Neuronal stem cell (in vitro differentiated cells): ENCODE results near the gene TBXAS1.

ENCODE experiments used
- DNase-seq: peaks from one replicate; pipeline ENCODE4 v3.0.0-alpha.2; 2013; ENCODE audit warnings: low spot score
- H2AFZ ChIP-seq: one replicate; pipeline ENCODE4 v1.6.1; 2013; ENCODE audit warnings: mild to moderate bottlenecking, low read length, inconsistent platforms
- H2AK5ac ChIP-seq: 2 replicates; pipeline ENCODE4 v1.6.1; 2013; ENCODE audit warnings: low read depth, mild to moderate bottlenecking, inconsistent platforms, low read length, moderate library complexity, mixed read lengths
- H2BK120ac ChIP-seq: 2 replicates; pipeline ENCODE4 v1.6.1; 2013; ENCODE audit warnings: low read depth, mild to moderate bottlenecking, inconsistent platforms, low read length, moderate library complexity, mixed read lengths
- H2BK12ac ChIP-seq: one replicate; pipeline ENCODE4 v1.6.1; 2013; ENCODE audit warnings: low read length, inconsistent platforms
- H2BK15ac ChIP-seq: 2 replicates; pipeline ENCODE4 v1.6.1; 2013; ENCODE audit warnings: mild to moderate bottlenecking, low read length, inconsistent platforms, mixed read lengths
- H2BK5ac ChIP-seq: one replicate; pipeline ENCODE4 v1.6.1; 2013; ENCODE audit warnings: inconsistent platforms, mild to moderate bottlenecking, low read length, moderate library complexity
- H3K14ac ChIP-seq: one replicate; pipeline ENCODE4 v1.6.1; 2013; ENCODE audit warnings: low read length, inconsistent platforms
- H3K18ac ChIP-seq: 2 replicates; pipeline ENCODE4 v1.6.1; 2013; ENCODE audit warnings: low read length, inconsistent platforms
- H3K23ac ChIP-seq: 2 replicates; pipeline ENCODE4 v1.6.1; 2013; ENCODE audit warnings: low read depth, mild to moderate bottlenecking, mixed read lengths, low read length, inconsistent platforms; ENCODE audit not compliant: poor library complexity
- H3K27ac ChIP-seq: replicated peaks from 3 replicates; pipeline ENCODE4 v1.5.1; 2013; ENCODE audit warnings: low read length, inconsistent platforms
- H3K27me3 ChIP-seq, 3 experiments: 2 replicates each; pipeline ENCODE4 v1.6.1; 2013; ENCODE audit warnings: low read length in 3 of 3, mild to moderate bottlenecking in 2 of 3, inconsistent platforms in 1 of 3, low read depth in 1 of 3, mixed read lengths in 1 of 3, moderate library complexity in 1 of 3; ENCODE audit not compliant: control insufficient read depth in 3 of 3, insufficient read depth in 3 of 3
- H3K36me3 ChIP-seq, 2 donors: replicated peaks in 1 of 2; 2 replicates each; pipeline ENCODE4 v1.6.1; 2013; ENCODE audit warnings: low read length in 2 of 2; ENCODE audit not compliant: control insufficient read depth in 2 of 2, insufficient read depth in 2 of 2
- H3K4ac ChIP-seq: 2 replicates; pipeline ENCODE4 v1.6.1; 2013; ENCODE audit warnings: inconsistent platforms, mild to moderate bottlenecking, low read length, moderate library complexity
- H3K4me1 ChIP-seq, 2 donors: 1 replicate in 1 of 2; 2 replicates in 1 of 2; pipeline ENCODE4 v1.6.1; 2013; ENCODE audit warnings: low read length in 2 of 2, low read depth in 1 of 2; ENCODE audit not compliant: control insufficient read depth in 2 of 2, insufficient read depth in 1 of 2
- H3K4me2 ChIP-seq: one replicate; pipeline ENCODE4 v1.6.1; 2013; ENCODE audit warnings: mild to moderate bottlenecking, low read length, inconsistent platforms; ENCODE audit not compliant: insufficient read depth, poor library complexity, severe bottlenecking
- H3K4me3 ChIP-seq, 2 donors: 2 replicates each; pipeline ENCODE4 v1.5.1; 2013; ENCODE audit warnings: low read length in 2 of 2, mild to moderate bottlenecking in 2 of 2, inconsistent platforms in 1 of 2, moderate library complexity in 1 of 2
- H3K79me1 ChIP-seq: one replicate; pipeline ENCODE4 v1.6.1; 2013; ENCODE audit warnings: low read depth, mild to moderate bottlenecking, inconsistent platforms, low read length, moderate library complexity
- H3K9ac ChIP-seq: one replicate; pipeline ENCODE4 v1.6.1; 2013; ENCODE audit warnings: mild to moderate bottlenecking, low read depth, low read length, inconsistent platforms; ENCODE audit not compliant: poor library complexity
- H3K9me3 ChIP-seq, 2 donors: replicated peaks in 1 of 2; 2 replicates each; pipeline versions ENCODE3 to v1.6.1; 2013; ENCODE audit warnings: low read length in 2 of 2, mild to moderate bottlenecking in 2 of 2, inconsistent platforms in 1 of 2, low read depth in 1 of 2, mixed read lengths in 1 of 2, moderate library complexity in 1 of 2; ENCODE audit not compliant: control insufficient read depth in 2 of 2, insufficient read depth in 1 of 2
- H4K8ac ChIP-seq: one replicate; pipeline ENCODE4 v1.6.1; 2013; ENCODE audit warnings: low read depth, mild to moderate bottlenecking, inconsistent platforms, low read length, moderate library complexity
- H4K91ac ChIP-seq: one replicate; pipeline ENCODE4 v1.6.1; 2013; ENCODE audit warnings: low read length, low read depth, mild to moderate bottlenecking, inconsistent platforms; ENCODE audit not compliant: poor library complexity
- WGBS, 2 donors: extraction: QIAGEN DNeasy Blood & Tissue Kit; methylation state at CpG; one replicate each; pipeline ENCODE4 v1.1.7; 2013; ENCODE audit warnings: missing lambda C conversion rate in 2 of 2, mixed read lengths in 1 of 2; ENCODE audit not compliant: insufficient read length in 2 of 2, insufficient replicate concordance in 1 of 2; ENCODE audit errors: extremely low coverage in 2 of 2; 5-methylcytosine and 5-hydroxymethylcytosine counted together

The TBXAS1 gene

DNA sequence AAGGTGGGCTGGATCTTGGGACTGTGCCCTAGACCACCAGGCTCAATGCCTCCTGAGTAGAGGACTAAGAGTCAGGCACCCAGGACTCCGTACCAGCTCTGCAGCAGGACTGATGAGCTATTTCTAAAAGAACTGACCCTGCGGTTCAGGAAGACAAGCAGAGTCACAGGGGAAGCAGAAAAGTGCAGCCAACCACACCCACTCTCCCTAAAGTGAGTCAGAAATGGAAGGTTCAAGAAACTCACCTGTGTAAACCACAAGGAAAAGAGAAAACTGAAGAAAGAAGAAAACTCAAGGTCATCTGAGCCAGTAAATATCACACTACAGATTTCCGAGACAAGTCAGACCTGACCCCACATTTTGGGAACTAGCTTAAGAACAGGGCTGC lies 231.2 kb downstream of the TBXAS1 start:
- H3K27me3 ChIP-seq: peaks cover 14 to 35% (median 31%) of the 10 kb centered on the region in 3 experiments
- H3K4ac ChIP-seq: no peak overlapping the region
- H2BK5ac ChIP-seq: no peak overlapping the region
- H2AFZ ChIP-seq: no peak overlapping the region
- no peaks in the 10 kb centered on the region for H3K4me1 ChIP-seq
- no peak overlapping the region for H3K4me3 ChIP-seq
- no peak overlapping the region for H2BK15ac ChIP-seq
- H4K8ac ChIP-seq: no peak overlapping the region
- no peaks in the 10 kb centered on the region for H3K79me1 ChIP-seq
- no CpG with 5 or more reads among the region's 3 CpGs for WGBS, 2 donors
- H3K14ac ChIP-seq: no peak overlapping the region
- H3K36me3 ChIP-seq: no peaks in the 10 kb centered on the region
- H3K9ac ChIP-seq: no peak overlapping the region
- peaks cover 5 to 10% of the 10 kb centered on the region in 2 donors for H3K9me3 ChIP-seq
- no peak overlapping the region for H2BK12ac ChIP-seq
- H3K4me2 ChIP-seq: no peak overlapping the region
- no peak overlapping the region for H2AK5ac ChIP-seq
- H2BK120ac ChIP-seq: no peak overlapping the region
- no peak overlapping the region for H3K23ac ChIP-seq
- H3K27ac ChIP-seq: no peak overlapping the region
- H4K91ac ChIP-seq: no peak overlapping the region
- H3K18ac ChIP-seq: peak overlapping the region; percentile 18
- DNase-seq: no peak

DNA sequence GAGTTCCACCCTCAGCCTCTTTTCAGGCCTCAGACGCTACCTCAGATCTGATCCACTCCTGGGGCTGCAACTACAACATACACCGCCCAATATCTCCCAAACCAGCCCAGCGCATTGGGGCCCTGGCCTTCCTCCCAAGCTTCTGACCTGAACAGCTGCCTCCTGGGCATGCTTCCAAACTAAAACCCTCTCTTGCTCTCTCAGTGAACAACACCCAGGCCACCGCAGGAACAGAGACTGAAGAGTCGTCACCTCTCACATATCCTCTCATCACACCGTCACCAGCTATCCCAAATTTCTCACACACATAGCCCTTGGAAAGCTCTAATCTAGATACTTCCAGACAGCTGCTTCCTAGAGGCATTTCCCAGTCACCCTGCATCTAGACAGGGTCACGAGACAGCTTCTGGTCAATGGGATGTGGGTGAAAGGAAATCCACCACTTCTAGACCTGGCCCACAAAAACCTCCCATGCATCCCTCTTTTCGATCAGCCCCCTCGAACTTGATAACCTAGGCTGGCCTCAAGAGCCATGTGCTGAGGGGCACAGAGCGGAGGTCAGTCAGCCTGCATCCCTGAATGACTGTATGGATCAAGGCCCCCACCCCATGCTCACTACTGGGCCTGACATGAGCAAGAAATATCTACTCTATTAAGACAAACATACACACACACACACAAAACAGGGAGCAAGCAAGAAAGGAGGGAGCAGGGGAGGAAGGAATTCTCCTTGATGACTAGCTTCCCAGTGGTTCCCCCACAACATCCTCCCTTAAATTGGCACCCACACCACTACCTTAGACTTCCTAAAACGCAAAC lies 231.9 kb downstream of the TBXAS1 start:
- peaks cover 14 to 35% (median 31%) of the 10 kb centered on the region in 3 experiments for H3K27me3 ChIP-seq
- no peak overlapping the region for H3K9ac ChIP-seq
- H3K4me3 ChIP-seq: peak overlapping the region in 1 of 2 donors; percentile 38
- H3K18ac ChIP-seq: no peak overlapping the region
- H3K9me3 ChIP-seq: peaks cover 5 to 10% of the 10 kb centered on the region in 2 donors
- H2AFZ ChIP-seq: no peak overlapping the region
- H2BK12ac ChIP-seq: no peak overlapping the region
- no peak overlapping the region for H2BK120ac ChIP-seq
- H3K36me3 ChIP-seq: no peaks in the 10 kb centered on the region
- no peak overlapping the region for H2BK15ac ChIP-seq
- no peak overlapping the region for H2AK5ac ChIP-seq
- no peaks in the 10 kb centered on the region for H3K79me1 ChIP-seq
- H2BK5ac ChIP-seq: no peak overlapping the region
- H3K27ac ChIP-seq: no peak overlapping the region
- no peak overlapping the region for H3K4ac ChIP-seq
- no peak for DNase-seq
- H3K23ac ChIP-seq: no peak overlapping the region
- no peak overlapping the region for H4K8ac ChIP-seq
- no peaks in the 10 kb centered on the region for H3K4me1 ChIP-seq
- no peak overlapping the region for H3K14ac ChIP-seq
- no CpG with 5 or more reads among the region's 11 CpGs for WGBS, 2 donors
- no peak overlapping the region for H4K91ac ChIP-seq
- H3K4me2 ChIP-seq: no peak overlapping the region

DNA sequence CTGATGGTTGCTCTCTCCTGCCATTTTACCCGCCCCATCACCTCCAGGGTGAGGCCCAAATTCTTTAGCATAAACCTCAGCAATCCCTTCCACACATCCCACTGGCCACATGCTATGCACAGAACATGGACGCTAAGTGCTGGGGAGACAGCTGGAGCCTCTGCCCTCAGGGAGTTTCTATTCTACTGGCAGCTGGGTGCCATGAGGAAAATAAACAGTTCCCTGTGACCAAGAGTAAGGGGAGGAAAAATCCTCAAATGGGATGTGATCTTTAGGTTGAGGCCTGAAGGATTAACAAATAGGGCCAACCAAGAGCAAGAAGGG lies 232.5 kb downstream of the TBXAS1 start:
- H2BK12ac ChIP-seq: no peak overlapping the region
- H3K4me3 ChIP-seq: peak overlapping the region in 1 of 2 donors; percentile 38
- peaks cover 5 to 10% of the 10 kb centered on the region in 2 donors for H3K9me3 ChIP-seq
- H3K27ac ChIP-seq: no peak overlapping the region
- H2BK5ac ChIP-seq: no peak overlapping the region
- no peaks in the 10 kb centered on the region for H3K4me1 ChIP-seq
- no peak overlapping the region for H4K8ac ChIP-seq
- WGBS, 2 donors: no CpG with 5 or more reads among the region's 2 CpGs
- H3K4me2 ChIP-seq: no peak overlapping the region
- no peak overlapping the region for H2AK5ac ChIP-seq
- H3K18ac ChIP-seq: no peak overlapping the region
- no peak overlapping the region for H4K91ac ChIP-seq
- H3K14ac ChIP-seq: no peak overlapping the region
- no peak overlapping the region for H2BK120ac ChIP-seq
- no peak overlapping the region for H2BK15ac ChIP-seq
- peaks cover 14 to 35% (median 31%) of the 10 kb centered on the region in 3 experiments for H3K27me3 ChIP-seq
- H3K36me3 ChIP-seq: no peaks in the 10 kb centered on the region
- no peak overlapping the region for H3K4ac ChIP-seq
- no peak overlapping the region for H2AFZ ChIP-seq
- H3K9ac ChIP-seq: no peak overlapping the region
- H3K23ac ChIP-seq: no peak overlapping the region
- no peaks in the 10 kb centered on the region for H3K79me1 ChIP-seq
- DNase-seq: no peak

DNA sequence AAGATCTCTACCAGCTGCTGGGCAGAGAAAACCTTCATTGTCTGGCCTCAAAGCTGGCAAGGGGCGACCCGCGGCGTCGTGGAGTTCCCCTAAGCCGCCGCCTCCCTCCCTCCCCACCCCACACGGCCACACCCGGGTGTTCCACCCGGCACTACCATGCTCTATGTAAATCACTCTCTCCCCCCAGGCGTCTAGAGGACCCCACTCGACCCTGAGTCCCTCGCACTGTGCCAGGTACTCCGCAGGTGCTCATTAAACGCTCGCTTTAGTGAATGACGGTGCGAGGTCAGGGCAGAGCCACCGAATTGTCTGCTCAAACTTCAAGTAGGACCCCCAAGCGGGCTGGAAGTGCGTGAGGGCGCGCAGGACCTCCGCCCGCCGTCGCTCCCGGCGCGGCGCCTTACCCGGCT lies 233.1 kb downstream of the TBXAS1 start:
- Histone ChIP-seq H3K4me1 (no peaks in the 10 kb centered on the region), H4K91ac (no peak overlapping the region), H2BK12ac (no peak overlapping the region), H2AFZ (peak overlapping the region; percentile 94), H3K14ac (no peak overlapping the region), H3K18ac (peak overlapping the region; percentile 67), H3K9me3 (peaks cover 5 to 15% of the 10 kb centered on the region in 2 donors), H3K9ac (no peak overlapping the region), H2BK5ac (no peak overlapping the region), H3K27ac (no peak overlapping the region), H3K36me3 (no peaks in the 10 kb centered on the region), H2BK120ac (no peak overlapping the region), H3K4ac (no peak overlapping the region), H3K79me1 (no peaks in the 10 kb centered on the region), H2BK15ac (no peak overlapping the region), H3K4me2 (peak overlapping the region; percentile 96), H4K8ac (no peak overlapping the region), H2AK5ac (no peak overlapping the region), H3K23ac (peak overlapping the region; percentile 78), H3K27me3 (peaks cover 14 to 35% (median 31%) of the 10 kb centered on the region in 3 experiments), H3K4me3 (peak overlapping the region; percentile 41 to 78)
- no CpG with 5 or more reads among the region's 32 CpGs for WGBS, 2 donors
- DNase-seq: no peak
